GM19395 (cell line): Measurements from ENCODE around the gene TBC1D1.
A peak's percentile ranks its signal among the peaks of the same experiment; 100 is the strongest.

Experiments used
- ATAC-seq: cut with Tn5 transposase; IDR thresholded peaks from one replicate; pipeline ENCODE4 v1.9.1; 2021; ENCODE audit warnings: mild to moderate bottlenecking, moderate library complexity; ENCODE audit not compliant: unreplicated experiment

The TBC1D1 gene

GRCh38 chr4:37890801-37891259 lies at the start of gene TBC1D1:
Gene TBC1D1 (plus strand): TSS chr4:37891084. CDS start chr4:37902096, 11,012 bp downstream.
- ATAC-seq = peak; percentile 21

DNA sequence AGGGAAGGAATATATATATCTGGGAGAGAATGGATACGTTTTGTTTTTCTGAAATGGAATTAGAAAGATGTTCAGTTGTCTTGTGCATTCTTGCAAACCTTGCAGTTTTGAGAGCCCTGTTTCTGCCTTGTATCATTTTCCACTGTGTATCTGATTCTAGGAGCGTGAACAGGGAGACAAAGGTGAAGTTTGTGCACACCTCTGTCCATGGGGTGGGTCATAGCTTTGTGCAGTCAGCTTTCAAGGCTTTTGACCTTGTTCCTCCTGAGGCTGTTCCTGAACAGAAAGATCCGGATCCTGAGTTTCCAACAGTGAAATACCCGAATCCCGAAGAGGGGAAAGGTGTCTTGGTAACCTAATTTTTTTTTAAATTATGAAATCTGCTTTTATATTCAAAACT lies 46.7 kb upstream of the TBC1D1 start:
- ATAC-seq = no peak

GRCh38 chr4:37845201-37845600 lies 45.7 kb upstream of the TBC1D1 start:
- ATAC-seq = no peak

DNA sequence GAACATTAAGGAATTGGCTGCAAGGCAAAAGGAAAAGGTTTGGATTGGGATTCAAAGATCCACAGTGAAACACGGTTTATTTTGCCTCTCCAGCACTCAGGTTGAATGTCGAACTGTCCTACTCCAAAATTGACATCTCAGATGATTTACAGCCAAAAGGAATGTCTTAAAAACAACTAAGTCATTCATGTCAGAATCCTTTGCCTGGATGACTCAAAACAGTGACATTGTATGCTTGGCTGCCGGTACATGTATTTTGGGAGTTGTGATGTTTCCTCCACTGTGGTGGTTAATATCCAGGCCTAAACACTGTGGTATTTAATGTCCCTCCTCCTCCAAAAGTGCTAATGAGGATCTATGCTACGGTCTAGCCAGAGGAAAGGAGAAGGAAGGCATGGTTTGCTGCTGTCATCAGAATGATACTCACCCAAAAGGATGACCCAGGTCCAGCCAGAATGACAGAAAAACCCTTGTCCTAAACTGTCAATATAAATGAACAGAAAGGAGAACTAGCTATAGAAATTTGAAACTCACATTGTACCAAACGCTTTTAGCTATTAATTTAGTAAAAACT lies 43.5 kb upstream of the TBC1D1 start:
- no peak for ATAC-seq

DNA sequence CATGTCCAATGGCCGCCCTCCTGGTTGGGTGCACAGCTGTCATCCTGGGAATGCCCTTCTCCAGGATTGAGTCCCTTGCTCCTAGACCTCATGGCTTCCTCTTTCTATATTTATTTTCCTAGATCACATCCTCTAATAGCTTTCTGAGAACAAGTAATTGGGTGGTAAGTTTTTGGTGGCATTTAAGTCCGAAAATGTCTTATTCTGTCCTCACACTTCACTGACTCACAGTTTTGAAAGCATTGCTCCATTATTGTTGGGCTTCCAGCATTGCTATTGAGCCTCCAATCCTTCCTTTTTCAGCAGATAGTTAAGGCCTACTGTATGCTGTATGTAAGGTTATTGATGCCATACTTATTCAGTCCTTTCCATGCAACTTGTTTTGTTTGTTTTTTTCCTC lies 38.5 kb upstream of the TBC1D1 start:
- ATAC-seq = no peak

DNA sequence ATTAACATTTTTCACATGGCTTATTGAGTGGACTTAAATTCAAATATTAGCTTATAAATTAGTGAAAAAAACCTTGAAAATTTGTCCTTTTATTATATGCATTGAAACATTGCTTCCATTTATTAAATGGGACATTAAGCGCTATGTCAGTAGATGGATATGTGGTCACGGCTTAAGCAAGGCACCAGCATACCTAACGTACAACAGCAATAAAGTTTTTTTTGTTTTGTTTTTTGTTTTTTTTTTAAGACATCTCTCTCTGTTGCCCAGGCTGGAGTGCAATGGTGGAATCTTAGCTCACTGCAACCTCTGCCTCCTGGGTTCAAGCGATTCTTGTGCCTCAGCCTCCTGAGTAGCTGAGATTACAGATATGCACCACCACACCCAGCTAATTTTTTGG lies 32.8 kb upstream of the TBC1D1 start:
- no peak for ATAC-seq

GRCh38 chr4:37858872-37859271 lies 32.0 kb upstream of the TBC1D1 start:
- ATAC-seq = no peak

- no peak for ATAC-seq
These were observed 30.6 kb upstream of the TBC1D1 start for GRCh38 chr4:37860266-37860665.

DNA sequence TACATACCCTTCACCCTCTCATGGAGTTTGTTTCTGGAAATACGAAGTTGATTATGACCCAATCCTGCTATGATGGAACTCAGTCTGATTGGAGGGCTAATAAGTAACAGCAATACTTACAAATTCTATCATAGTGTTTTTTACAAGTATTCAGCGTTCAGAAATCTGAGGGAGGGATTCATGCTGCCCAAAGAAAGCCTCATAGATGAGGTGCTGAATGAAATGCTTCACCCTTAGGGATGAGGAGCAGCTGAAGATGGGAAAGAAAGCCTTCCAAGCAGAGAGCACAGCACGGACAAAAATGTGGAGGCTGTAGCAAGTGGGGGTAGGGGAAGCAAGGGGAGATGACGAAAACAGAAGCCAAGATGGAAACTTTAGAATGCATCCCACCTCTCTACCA lies 27.9 kb upstream of the TBC1D1 start:
- no peak for ATAC-seq

GRCh38 chr4:37864786-37865185 lies 26.1 kb upstream of the TBC1D1 start:
- no peak for ATAC-seq

DNA sequence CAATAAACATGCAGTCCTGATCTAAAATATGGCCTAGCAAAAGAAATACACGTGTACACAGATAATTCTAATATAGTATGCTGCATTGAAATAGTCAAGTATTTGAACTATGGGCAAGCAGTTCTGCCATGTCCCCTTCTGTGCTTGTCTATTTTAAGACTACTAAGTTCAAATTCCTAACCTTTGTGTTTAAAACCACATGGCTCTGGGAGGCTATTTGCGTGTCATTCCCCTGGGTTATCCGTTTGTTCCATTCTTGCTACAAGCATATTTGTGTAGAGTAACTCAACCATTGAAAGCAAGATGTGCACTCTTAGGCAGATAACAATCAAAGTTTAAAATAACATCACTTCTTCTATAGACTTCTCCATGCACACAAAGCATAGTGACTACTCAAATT lies 25.4 kb upstream of the TBC1D1 start:
- no peak for ATAC-seq

GRCh38 chr4:37867102-37867501 lies 23.8 kb upstream of the TBC1D1 start:
- ATAC-seq = no peak

DNA sequence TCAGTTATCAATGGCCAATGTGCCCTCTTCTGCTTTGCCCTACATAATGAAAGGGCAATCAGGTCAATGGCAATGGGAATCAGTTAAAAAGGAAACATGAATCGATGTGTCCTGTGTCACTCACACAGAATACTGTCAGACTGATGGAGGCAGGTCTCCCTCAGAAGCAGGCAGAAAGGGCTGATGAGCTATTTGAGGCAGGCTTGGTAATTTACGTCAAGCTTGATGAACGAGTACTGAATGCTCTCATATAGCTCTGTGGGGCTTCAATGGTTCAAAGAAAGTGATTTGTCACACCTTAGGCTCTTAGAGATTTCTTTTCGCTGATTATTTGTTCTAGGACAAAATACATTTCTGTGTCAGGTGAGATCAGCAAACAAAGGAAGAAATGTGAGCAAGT lies 22.6 kb upstream of the TBC1D1 start:
- ATAC-seq = no peak

- peak; percentile 75 for ATAC-seq
These were observed 18.4 kb upstream of the TBC1D1 start for GRCh38 chr4:37872310-37872988.

GRCh38 chr4:37873386-37873785 lies 17.5 kb upstream of the TBC1D1 start:
- no peak for ATAC-seq

GRCh38 chr4:37876156-37876555 lies 14.7 kb upstream of the TBC1D1 start:
- no peak for ATAC-seq

GRCh38 chr4:37879365-37879764 lies 11.5 kb upstream of the TBC1D1 start:
- no peak for ATAC-seq

GRCh38 chr4:37881811-37882210 lies 9.1 kb upstream of the TBC1D1 start:
- ATAC-seq = no peak

- ATAC-seq = no peak
These were observed 8.1 kb upstream of the TBC1D1 start for GRCh38 chr4:37882665-37883296.

DNA sequence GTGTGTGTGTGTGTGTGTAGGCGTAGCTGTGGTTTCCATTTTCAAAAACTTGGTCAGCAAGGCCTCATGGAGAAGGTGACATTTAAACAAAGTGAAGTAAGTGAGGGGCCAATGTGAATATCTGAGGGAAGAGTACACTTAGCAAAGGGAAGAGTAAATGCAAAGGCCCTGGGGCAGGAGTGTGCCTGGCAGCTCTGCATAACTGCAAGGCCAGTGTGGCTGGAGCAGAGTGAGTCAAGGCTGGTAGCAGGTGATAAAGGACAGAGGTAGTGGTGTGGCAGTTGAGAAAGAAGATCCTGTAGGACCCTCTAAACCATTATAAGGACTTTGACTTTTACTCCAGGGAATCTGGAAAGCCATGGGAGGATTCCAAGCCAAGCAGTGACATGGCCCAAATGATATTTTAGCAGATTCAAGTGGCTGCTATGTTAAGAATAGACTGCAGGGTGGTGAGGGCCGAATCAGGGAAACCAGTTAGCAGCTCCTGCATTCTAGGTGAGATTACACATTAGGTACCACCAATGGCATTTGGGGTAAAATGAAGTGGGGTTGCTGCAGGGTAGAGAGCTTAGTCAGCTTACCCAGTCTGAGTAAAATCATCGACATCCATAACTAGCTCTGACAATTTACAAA lies 5.9 kb upstream of the TBC1D1 start:
- no peak for ATAC-seq

DNA sequence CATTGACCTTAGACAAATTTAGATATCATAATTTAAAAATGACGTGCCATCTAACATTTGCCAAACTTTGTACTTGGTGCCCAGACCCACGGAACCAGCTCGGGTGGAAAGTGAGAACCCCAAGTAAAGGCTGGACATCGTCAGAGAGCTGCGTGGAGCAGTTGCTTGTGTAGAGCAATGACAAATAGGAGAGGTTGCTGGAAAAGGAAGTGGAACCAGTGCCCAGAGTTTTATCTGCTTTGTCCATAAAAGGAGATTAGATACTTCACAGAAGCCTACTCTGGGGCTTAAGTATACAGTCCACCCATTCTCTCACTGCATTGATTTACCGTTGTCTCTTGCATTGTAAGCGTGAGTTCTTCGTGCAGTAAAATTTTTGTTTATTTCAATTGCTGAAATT lies 5.4 kb upstream of the TBC1D1 start:
- no peak for ATAC-seq
